Ishikawa (cell line): ENCODE measurements around the gene ABHD16A.

Experiments
- CEBPB ChIP-seq: IDR thresholded peaks from 2 replicates; pipeline ENCODE4 v1.6.1; 2012
- CREB1 ChIP-seq: IDR thresholded peaks from 2 replicates; pipeline ENCODE4 v1.6.1; 2012; ENCODE audit warnings: low read depth
- EGR1 ChIP-seq: IDR thresholded peaks from 2 replicates; pipeline ENCODE4 v1.6.1; 2012
- EP300 ChIP-seq: IDR thresholded peaks from 2 replicates; pipeline ENCODE4 v1.6.1; 2012; ENCODE audit warnings: borderline replicate concordance
- FOXM1 ChIP-seq: IDR thresholded peaks from 2 replicates; pipeline ENCODE4 v1.6.1; 2012; ENCODE audit warnings: low read depth, borderline replicate concordance
- NFIC ChIP-seq: IDR thresholded peaks from 2 replicates; pipeline ENCODE4 v1.6.1; 2012
- RAD21 ChIP-seq: IDR thresholded peaks from 2 replicates; pipeline ENCODE4 v1.6.1; 2012; ENCODE audit warnings: low read depth
- TAF1 ChIP-seq: IDR thresholded peaks from 2 replicates; pipeline ENCODE4 v1.6.1; 2012; ENCODE audit warnings: low read depth, mild to moderate bottlenecking
- TCF12 ChIP-seq: IDR thresholded peaks from 2 replicates; pipeline ENCODE4 v1.6.1; 2012; ENCODE audit warnings: low read depth
- TEAD4 ChIP-seq: IDR thresholded peaks from 2 replicates; pipeline ENCODE4 v1.6.1; 2012
- YY1 ChIP-seq: IDR thresholded peaks from 2 replicates; pipeline ENCODE4 v1.6.1; 2012; ENCODE audit warnings: low read depth
- ZBTB7A ChIP-seq: IDR thresholded peaks from 2 replicates; pipeline ENCODE4 v1.6.1; 2012; ENCODE audit warnings: low read depth
- TF ChIP-seq, protein P1 (sequence below): IDR thresholded peaks from 2 replicates; pipeline ENCODE4 v1.6.1; 2012
- TF ChIP-seq, protein P2 (sequence below): IDR thresholded peaks from 2 replicates; pipeline ENCODE4 v1.6.1; 2012; ENCODE audit warnings: low read depth, mild to moderate bottlenecking
- TF ChIP-seq, protein P3 (sequence below): IDR thresholded peaks from 2 replicates; pipeline ENCODE4 v1.6.1; 2012

Gene ABHD16A

DNA sequence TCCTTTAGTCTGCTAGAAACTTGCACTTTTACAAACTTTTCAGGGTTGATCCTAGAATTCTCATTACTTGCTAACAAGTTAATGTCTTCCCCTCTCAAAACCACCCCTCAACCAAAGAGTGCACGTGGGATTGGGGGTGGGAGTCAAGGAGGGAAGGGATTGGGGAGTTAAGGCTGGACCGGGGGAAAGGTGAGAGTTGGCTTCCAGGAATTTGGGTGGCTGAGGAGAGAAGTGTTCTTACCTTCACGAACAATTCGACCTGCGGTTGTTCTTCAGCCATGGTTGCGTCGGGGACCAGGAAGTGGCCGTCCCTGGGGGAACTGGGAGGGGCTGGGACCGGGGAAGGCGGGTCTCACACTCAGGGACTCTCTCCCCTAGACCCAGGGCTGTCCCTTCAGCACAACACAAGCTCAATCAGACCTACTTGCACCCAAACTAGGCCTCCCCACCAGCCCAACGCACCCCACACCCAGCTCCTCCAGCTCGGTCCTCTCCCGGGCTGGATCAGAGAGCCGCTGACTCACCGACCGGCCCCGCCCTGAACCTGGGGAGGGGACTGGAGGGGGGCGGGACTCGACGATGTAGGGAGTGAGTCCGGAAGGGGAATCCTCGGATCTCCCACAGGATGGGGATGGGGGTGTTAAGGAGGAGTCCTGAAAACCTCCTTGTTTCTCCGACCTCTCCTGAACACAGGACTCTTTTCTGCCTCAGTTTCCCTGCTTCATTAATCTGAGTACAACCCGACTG lies 33.1 kb upstream of the ABHD16A start, which contains the start of gene CLIC1:
TSS of gene CLIC1 (minus strand) at position 510 of the 747 bp plus-strand sequence. CDS start at position 280, 230 bp downstream.
- no peak for TF ChIP-seq TCF12
- TF ChIP-seq EP300: no peak
- no peak for TF ChIP-seq NFIC
- peak; percentile 71 for TF ChIP-seq TAF1
- TF ChIP-seq, protein P1, sequence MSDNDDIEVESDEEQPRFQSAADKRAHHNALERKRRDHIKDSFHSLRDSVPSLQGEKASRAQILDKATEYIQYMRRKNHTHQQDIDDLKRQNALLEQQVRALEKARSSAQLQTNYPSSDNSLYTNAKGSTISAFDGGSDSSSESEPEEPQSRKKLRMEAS: peak; percentile 83
- TF ChIP-seq YY1: peak; percentile 58; the same call in 1 of the 2 replicates
- TF ChIP-seq RAD21: no peak

DNA sequence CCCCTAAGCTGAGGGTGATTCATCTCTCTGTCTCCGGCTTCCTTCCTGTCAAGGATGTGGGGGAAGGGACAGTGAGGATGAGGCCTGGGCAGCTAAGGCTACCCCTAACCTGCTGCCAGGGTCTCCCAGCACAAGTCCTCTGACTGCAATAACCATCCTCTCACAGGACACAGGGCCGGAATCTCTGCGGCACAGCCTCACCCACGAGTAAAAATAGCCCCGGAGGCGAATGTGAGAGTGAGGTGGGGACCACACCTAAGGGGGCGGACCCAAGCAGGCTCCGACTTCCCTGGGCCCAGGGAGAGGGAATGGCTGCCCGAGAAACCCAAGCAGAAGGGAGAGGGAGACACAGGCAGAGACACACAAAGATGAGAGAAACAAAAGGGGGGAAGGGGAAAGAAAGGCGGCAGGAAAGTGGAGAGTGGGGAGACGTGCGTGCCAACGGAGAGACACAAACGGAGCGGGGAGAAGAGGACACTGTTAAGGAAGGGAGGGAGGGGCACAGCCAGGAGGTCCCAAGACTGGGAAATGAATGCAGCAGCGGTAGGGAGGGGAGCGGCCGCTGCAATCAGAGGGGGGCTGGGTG lies 31.8 kb upstream of the ABHD16A start:
- TF ChIP-seq TAF1: no peak
- TF ChIP-seq TEAD4: no peak
- no peak for TF ChIP-seq RAD21
- TF ChIP-seq, protein P2, sequence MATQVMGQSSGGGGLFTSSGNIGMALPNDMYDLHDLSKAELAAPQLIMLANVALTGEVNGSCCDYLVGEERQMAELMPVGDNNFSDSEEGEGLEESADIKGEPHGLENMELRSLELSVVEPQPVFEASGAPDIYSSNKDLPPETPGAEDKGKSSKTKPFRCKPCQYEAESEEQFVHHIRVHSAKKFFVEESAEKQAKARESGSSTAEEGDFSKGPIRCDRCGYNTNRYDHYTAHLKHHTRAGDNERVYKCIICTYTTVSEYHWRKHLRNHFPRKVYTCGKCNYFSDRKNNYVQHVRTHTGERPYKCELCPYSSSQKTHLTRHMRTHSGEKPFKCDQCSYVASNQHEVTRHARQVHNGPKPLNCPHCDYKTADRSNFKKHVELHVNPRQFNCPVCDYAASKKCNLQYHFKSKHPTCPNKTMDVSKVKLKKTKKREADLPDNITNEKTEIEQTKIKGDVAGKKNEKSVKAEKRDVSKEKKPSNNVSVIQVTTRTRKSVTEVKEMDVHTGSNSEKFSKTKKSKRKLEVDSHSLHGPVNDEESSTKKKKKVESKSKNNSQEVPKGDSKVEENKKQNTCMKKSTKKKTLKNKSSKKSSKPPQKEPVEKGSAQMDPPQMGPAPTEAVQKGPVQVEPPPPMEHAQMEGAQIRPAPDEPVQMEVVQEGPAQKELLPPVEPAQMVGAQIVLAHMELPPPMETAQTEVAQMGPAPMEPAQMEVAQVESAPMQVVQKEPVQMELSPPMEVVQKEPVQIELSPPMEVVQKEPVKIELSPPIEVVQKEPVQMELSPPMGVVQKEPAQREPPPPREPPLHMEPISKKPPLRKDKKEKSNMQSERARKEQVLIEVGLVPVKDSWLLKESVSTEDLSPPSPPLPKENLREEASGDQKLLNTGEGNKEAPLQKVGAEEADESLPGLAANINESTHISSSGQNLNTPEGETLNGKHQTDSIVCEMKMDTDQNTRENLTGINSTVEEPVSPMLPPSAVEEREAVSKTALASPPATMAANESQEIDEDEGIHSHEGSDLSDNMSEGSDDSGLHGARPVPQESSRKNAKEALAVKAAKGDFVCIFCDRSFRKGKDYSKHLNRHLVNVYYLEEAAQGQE: no peak
- TF ChIP-seq TCF12: no peak
- TF ChIP-seq YY1: no peak
- TF ChIP-seq EP300: no peak
- TF ChIP-seq, protein P3, sequence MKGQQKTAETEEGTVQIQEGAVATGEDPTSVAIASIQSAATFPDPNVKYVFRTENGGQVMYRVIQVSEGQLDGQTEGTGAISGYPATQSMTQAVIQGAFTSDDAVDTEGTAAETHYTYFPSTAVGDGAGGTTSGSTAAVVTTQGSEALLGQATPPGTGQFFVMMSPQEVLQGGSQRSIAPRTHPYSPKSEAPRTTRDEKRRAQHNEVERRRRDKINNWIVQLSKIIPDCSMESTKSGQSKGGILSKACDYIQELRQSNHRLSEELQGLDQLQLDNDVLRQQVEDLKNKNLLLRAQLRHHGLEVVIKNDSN: no peak
- no peak for TF ChIP-seq EGR1
- TF ChIP-seq NFIC: no peak
- no peak for TF ChIP-seq ZBTB7A
- TF ChIP-seq CREB1: no peak
- TF ChIP-seq FOXM1: no peak
- TF ChIP-seq CEBPB: no peak
- TF ChIP-seq, protein P1: no peak

DNA sequence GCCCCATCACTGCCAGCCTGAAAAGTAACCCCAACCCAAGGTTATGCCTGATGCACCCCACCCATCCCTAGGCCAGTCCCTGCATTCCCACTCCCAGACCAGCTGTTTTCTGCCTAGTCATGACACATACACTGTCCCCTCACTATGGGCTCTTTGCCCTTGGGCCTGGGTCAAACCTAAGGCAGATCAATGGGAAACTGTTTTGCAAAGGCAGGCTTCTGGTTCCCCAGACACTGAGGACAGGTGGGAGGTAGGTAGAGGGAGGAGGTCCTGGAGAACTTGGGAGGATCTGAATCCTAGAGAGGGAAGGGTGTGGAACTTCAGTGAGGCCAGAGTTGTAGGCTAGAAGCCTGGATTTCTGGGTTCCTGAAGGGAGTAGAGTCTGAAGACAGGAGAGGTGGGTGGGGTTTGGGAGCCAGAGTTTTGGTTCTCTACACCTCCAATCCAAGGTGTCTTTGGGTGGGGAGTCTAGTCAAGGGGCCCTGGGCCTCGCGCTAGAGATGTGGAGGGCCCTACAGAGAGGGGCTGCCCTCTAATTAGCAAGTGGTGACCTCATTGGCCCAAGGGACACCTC lies 31.2 kb upstream of the ABHD16A start:
- TF ChIP-seq RAD21 (no peak), TEAD4 (no peak), EP300 (no peak), TCF12 (no peak), NFIC (no peak), EGR1 (no peak), YY1 (no peak), FOXM1 (no peak), CREB1 (no peak), TAF1 (no peak; the same call in 1 of the 2 replicates), CEBPB (no peak), ZBTB7A (no peak)
- TF ChIP-seq, protein P1: no peak
- TF ChIP-seq, protein P3: no peak
- TF ChIP-seq, protein P2: no peak

DNA sequence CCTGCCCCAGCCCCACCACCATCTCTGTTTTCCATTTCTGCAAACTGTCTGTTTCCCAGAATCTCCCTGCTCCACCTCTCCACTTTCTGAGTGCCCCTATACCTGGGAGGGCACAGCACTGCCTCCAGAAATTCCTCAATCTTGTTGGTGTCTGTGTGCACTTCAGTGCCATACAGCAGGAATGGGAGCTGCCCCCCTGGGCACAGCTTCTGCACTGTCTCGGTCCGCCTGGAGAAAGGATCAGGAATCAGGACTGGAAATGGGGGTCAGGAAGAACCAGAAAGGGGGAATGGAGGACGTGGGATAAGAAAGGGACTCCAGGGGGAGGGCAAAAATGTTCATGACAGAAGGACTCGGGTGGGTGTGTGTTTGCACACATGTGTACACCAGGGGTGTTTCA lies 30.6 kb upstream of the ABHD16A start:
- TF ChIP-seq, protein P2: no peak
- TF ChIP-seq EGR1: no peak
- TF ChIP-seq TAF1: no peak
- TF ChIP-seq EP300: no peak
- no peak for TF ChIP-seq FOXM1
- TF ChIP-seq, protein P1: no peak
- no peak for TF ChIP-seq CEBPB
